ENCODE measurements around the gene NF1. TPM values are rescaled to one million over a fixed set of nuclear protein-coding genes. Genes with fewer than 3 reads are reported as not detected.
A peak's percentile ranks its signal among the peaks of the same experiment; 100 is the strongest.

Gene NF1
- total and polyA plus RNA-seq, 10 donors, result 3.1 to 97.7 (median 58.3) TPM

- DNase-seq, result peak; percentile 63
- WGBS, 5 donors, result 29 to 49% (median 32%) methylated on average over 8 of the region's 8 CpGs
- Histone ChIP-seq H3K4me3 (peak overlapping the region; percentile 3 to 70 (median 36)), H3K4me1 (peaks cover 13 to 88% (median 49%) of the 10 kb centered on the region in 6 donors), H3K27me3 (replicated peaks in 1 of 7) (no peaks in the 10 kb centered on the region), H3K27ac (peak overlapping the region; percentile 66 to 94 (median 91)), H3K36me3 (peaks cover 0 to 6% (median 0%) of the 10 kb centered on the region in 6 donors), H3K9me3 (no peaks in the 10 kb centered on the region)
- intact Hi-C loops (cut with DNase I; ENCODE audit: low total_unique reads), result no loop called here
- TF ChIP-seq POLR2A (IDR thresholded peaks at IDR 0.05), result peak in 1 of 3 donors; percentile 47
- TF ChIP-seq CTCF (IDR thresholded peaks at IDR 0.05 in 8 of 11, conservative IDR thresholded peaks at IDR 0.05 in 3 of 11), result no peak
- TF ChIP-seq POLR2AphosphoS5 (IDR thresholded peaks at IDR 0.05), result peak in 1 of 3 donors; percentile 84
Measured at GRCh38 chr17:31318298-31318801, 223.6 kb downstream of the NF1 start.

- intact Hi-C loops (cut with DNase I; ENCODE audit: low total_unique reads), result no loop called here
Measured at GRCh38 chr17:31318851-31319661, 224.3 kb downstream of the NF1 start.

GRCh38 chr17:31320241-31320640 lies 225.5 kb downstream of the NF1 start:
- WGBS, 5 donors, result 31 to 51% (median 39%) methylated on average over 2 of the region's 2 CpGs
- Histone ChIP-seq H3K27me3 (replicated peaks in 1 of 7) (no peaks in the 10 kb centered on the region), H3K27ac (peak overlapping the region; percentile 66 to 94 (median 91)), H3K4me1 (peaks cover 7 to 76% (median 36%) of the 10 kb centered on the region in 6 donors), H3K4me3 (peak overlapping the region; percentile 22 to 70 (median 36)), H3K36me3 (peaks cover 0 to 6% (median 0%) of the 10 kb centered on the region in 6 donors), H3K9me3 (no peaks in the 10 kb centered on the region)
- intact Hi-C loops (cut with DNase I; ENCODE audit: low total_unique reads), result no loop called here
- no peak for DNase-seq
- TF ChIP-seq POLR2AphosphoS5 (IDR thresholded peaks at IDR 0.05), result no peak
- TF ChIP-seq CTCF (IDR thresholded peaks at IDR 0.05 in 8 of 11, conservative IDR thresholded peaks at IDR 0.05 in 3 of 11), result no peak
- TF ChIP-seq POLR2A (IDR thresholded peaks at IDR 0.05), result no peak

More at GRCh38 chr17:31318851-31319661, 224.3 kb downstream of the NF1 start:
- no peak for TF ChIP-seq CTCF (IDR thresholded peaks at IDR 0.05 in 8 of 11, conservative IDR thresholded peaks at IDR 0.05 in 3 of 11)
- no peak for TF ChIP-seq POLR2AphosphoS5 (IDR thresholded peaks at IDR 0.05)
- peak in 1 of 3 donors; percentile 24 for TF ChIP-seq POLR2A (IDR thresholded peaks at IDR 0.05)
- Histone ChIP-seq H3K27me3 (replicated peaks in 1 of 7) (no peaks in the 10 kb centered on the region), H3K27ac (peak overlapping the region; percentile 66 to 94 (median 91)), H3K4me3 (peak overlapping the region in 7 of 8 donors; percentile 9 to 70 (median 37)), H3K36me3 (peaks cover 0 to 6% (median 0%) of the 10 kb centered on the region in 6 donors), H3K4me1 (peaks cover 13 to 88% (median 48%) of the 10 kb centered on the region in 6 donors), H3K9me3 (no peaks in the 10 kb centered on the region)
- WGBS, 5 donors, result 27 to 38% (median 32%) methylated on average over 5 of the region's 5 CpGs
- no peak for DNase-seq

- Histone ChIP-seq H3K9me3 (no peaks in the 10 kb centered on the region), H3K27me3 (replicated peaks in 1 of 7) (no peaks in the 10 kb centered on the region), H3K36me3 (peaks cover 0 to 8% (median 1%) of the 10 kb centered on the region in 6 donors), H3K4me1 (peaks cover 3 to 71% (median 31%) of the 10 kb centered on the region in 6 donors), H3K27ac (peak overlapping the region; percentile 66 to 94 (median 91)), H3K4me3 (peak overlapping the region; percentile 22 to 70 (median 36))
- intact Hi-C loops (cut with DNase I; ENCODE audit: low total_unique reads), result no loop called here
- no peak for TF ChIP-seq POLR2AphosphoS5 (IDR thresholded peaks at IDR 0.05)
- TF ChIP-seq CTCF (IDR thresholded peaks at IDR 0.05 in 8 of 11, conservative IDR thresholded peaks at IDR 0.05 in 3 of 11), result no peak
- no peak for TF ChIP-seq POLR2A (IDR thresholded peaks at IDR 0.05)
- WGBS, 5 donors, result 16 to 37% (median 24%) methylated on average over 1 of the region's 1 CpG
- DNase-seq, result no peak
Measured at GRCh38 chr17:31320791-31321190, 226.0 kb downstream of the NF1 start.
